Panc1 (cell line): ENCODE data around the gene AGBL2. TPM values are rescaled to one million over a fixed set of nuclear protein-coding genes. Genes with fewer than 3 reads are reported as not detected.

Source experiments
- ATAC-seq: fragments of 200-7000 bp; cut with Tn5 transposase; 2 replicates; pipeline ENCODE4 v1.9.1; 2020; ENCODE audit warnings: mild to moderate bottlenecking, moderate library complexity
- BruUV-seq: library from RNA; stranded (reverse); fragments of 400-500 nt; replicated peaks from 2 replicates; lab custom pipeline; 2021; lab: Mats Ljungman, UMichigan
- CTCF ChIA-PET: fragments of 300-600 bp; sonication (Branson Sonifier 250); formaldehyde crosslinking; loops from one replicate; lab custom pipeline; 2022; ENCODE audit warnings: antibody characterized with exemption; lab: Charles Lee
- POLR2A ChIA-PET: fragments of 300-600 bp; sonication (Branson Sonifier 250); formaldehyde crosslinking; loops from one replicate; lab custom pipeline; 2022; ENCODE audit warnings: antibody characterized with exemption; lab: Charles Lee
- DNase-seq: peaks from one replicate; pipeline ENCODE4 v3.0.0-alpha.2; 2010; ENCODE audit warnings: low read depth, low spot score
- H3K27ac ChIP-seq: 2 replicates; pipeline ENCODE4 v1.5.1; 2011; ENCODE audit warnings: mild to moderate bottlenecking, low read length, inconsistent platforms
- H3K27me3 ChIP-seq: fragments of 200-500 bp; sonication (Bioruptor generic); 2 replicates; pipeline ENCODE4 v1.6.0; 2014; ENCODE audit warnings: low read length, inconsistent platforms; ENCODE audit not compliant: control insufficient read depth, insufficient read depth
- H3K36me3 ChIP-seq: fragments of 200-500 bp; sonication (Bioruptor generic); 2 replicates; pipeline ENCODE4 v1.5.1; 2014; ENCODE audit warnings: inconsistent platforms, mild to moderate bottlenecking, low read length, moderate library complexity; ENCODE audit not compliant: control insufficient read depth, insufficient read depth
- H3K4me1 ChIP-seq: 2 replicates; pipeline ENCODE4 v1.5.1; 2011; ENCODE audit warnings: inconsistent platforms, mild to moderate bottlenecking, low read length, moderate library complexity; ENCODE audit not compliant: control insufficient read depth, insufficient read depth
- H3K4me3 ChIP-seq, 2 experiments: 2 replicates each; pipeline ENCODE4 v1.5.1; 2011 to 2012; ENCODE audit warnings: low read depth in 2 of 2, low read length in 2 of 2, mild to moderate bottlenecking in 2 of 2, inconsistent platforms in 1 of 2, moderate library complexity in 1 of 2
- H3K9me3 ChIP-seq: fragments of 200-500 bp; sonication (Bioruptor generic); 2 replicates; pipeline ENCODE4 v1.5.1; 2014; ENCODE audit warnings: low read depth, mild to moderate bottlenecking, inconsistent platforms, low read length, moderate library complexity; ENCODE audit not compliant: control insufficient read depth, insufficient read depth
- CTCF ChIP-seq: fragments of 450-650 bp; IDR thresholded peaks from 2 replicates; pipeline ENCODE4 v1.5.1; 2017; ENCODE audit warnings: mild to moderate bottlenecking
- POLR2AphosphoS5 ChIP-seq: IDR thresholded peaks from 2 replicates; pipeline ENCODE4 v1.6.1; 2012; ENCODE audit warnings: mild to moderate bottlenecking, low read depth, low read length, moderate library complexity
- REST ChIP-seq, 2 experiments: IDR thresholded peaks; 2 replicates each; pipeline ENCODE4 v1.6.1; 2011 to 2012; ENCODE audit warnings: low read depth in 2 of 2, control low read depth in 1 of 2, low read length in 1 of 2, mild to moderate bottlenecking in 1 of 2, moderate library complexity in 1 of 2; ENCODE audit not compliant: insufficient read depth in 1 of 2
- SIN3A ChIP-seq: IDR thresholded peaks from 2 replicates; pipeline ENCODE4 v1.6.1; 2012; ENCODE audit warnings: low read depth, mild to moderate bottlenecking, low read length, moderate library complexity, borderline replicate concordance; ENCODE audit not compliant: insufficient read depth
- TCF7L2 ChIP-seq: IDR thresholded peaks from 2 replicates; pipeline ENCODE4 v1.6.1; 2011; ENCODE audit warnings: mild to moderate bottlenecking, low read depth, low read length, inconsistent platforms
- in situ Hi-C: cut with HindIII; loops from 2 replicates; pipeline ENCODE4 v1.10.0; 2016; ENCODE audit warnings: low sequenced_read_pairs, low pct_unique_long_range_greater_than_20kb
- intact Hi-C: fragments of 100-400 bp; cut with micrococcal nuclease; formaldehyde crosslinking; loops from one replicate; pipeline ENCODE4 v1.10.0; 2022; ENCODE audit not compliant: unreplicated experiment
- total RNA-seq: library from RNA; stranded (reverse); gene quantifications from one replicate; pipeline ENCODE4 v1.2.1, GENCODE V29; 2021; ENCODE audit not compliant: unreplicated experiment

The AGBL2 gene
- total RNA-seq, 1 experiment from 2014 or later: 6.8 TPM

GRCh38 chr11:47725442-47726117, 10.4 kb upstream of the AGBL2 start:
- in situ Hi-C loops (no loop called here), intact Hi-C loops (no loop called here)
- CTCF ChIA-PET: no interaction called here
- BruUV-seq: no TSS peak
- Histone ChIP-seq H3K4me1 (no peaks in the 10 kb centered on the region), H3K4me3 (no peak overlapping the region), H3K27me3 (no peaks in the 10 kb centered on the region), H3K36me3 (peaks cover 37% of the 10 kb centered on the region), H3K9me3 (no peaks in the 10 kb centered on the region), H3K27ac (no peak overlapping the region)
- ATAC-seq: no peak
- TF ChIP-seq POLR2AphosphoS5 (no peak), CTCF (no peak), SIN3A (no peak), TCF7L2 (no peak), REST (IDR thresholded peaks at IDR 0.05; ENCODE audit: insufficient read depth in 1 of 2, low read depth in 2 of 2, low read length in 1 of 2) (no peak)
- no peak for DNase-seq
- POLR2A ChIA-PET: no interaction called here

- TF ChIP-seq CTCF (no peak), REST (IDR thresholded peaks at IDR 0.05; ENCODE audit: insufficient read depth in 1 of 2, low read depth in 2 of 2, low read length in 1 of 2) (no peak), SIN3A (no peak), TCF7L2 (no peak), POLR2AphosphoS5 (no peak)
- peak; percentile 50; the same call in 1 of the 2 replicates for ATAC-seq
- in situ Hi-C loops (no loop called here), intact Hi-C loops (no loop called here)
- peaks cover 32% of the 10 kb centered on the region for H3K36me3 ChIP-seq
- no TSS peak for BruUV-seq
- CTCF ChIA-PET: no interaction called here
- no peak for DNase-seq
- no peaks in the 10 kb centered on the region for H3K9me3 ChIP-seq
- no peaks in the 10 kb centered on the region for H3K27me3 ChIP-seq
- no peaks in the 10 kb centered on the region for H3K4me1 ChIP-seq
- POLR2A ChIA-PET: no interaction called here
- no peak overlapping the region for H3K27ac ChIP-seq
- H3K4me3 ChIP-seq: no peak overlapping the region
Measured at GRCh38 chr11:47724041-47724729, 9.0 kb upstream of the AGBL2 start.
